ENCODE measurements around the gene DDX47.
"Not testable (repeated sequence)": the region's sequence is repeated elsewhere in the genome, so short reads cannot be mapped to it uniquely, and the experiment has no call there.

Gene DDX47

GRCh38 chr12:12822886-12823285 is 9.7 kb downstream of the DDX47 start:
- no peak for DNase-seq (ENCODE audit: low spot score)

GRCh38 chr12:12823300-12823699 is 10.2 kb downstream of the DDX47 start:
- no peak for DNase-seq (ENCODE audit: low spot score)

- no peak for DNase-seq (ENCODE audit: low spot score)
Measured at GRCh38 chr12:12823811-12824210, 10.7 kb downstream of the DDX47 start.

GRCh38 chr12:12835378-12836146 is 22.4 kb downstream of the DDX47 start:
- DNase-seq (ENCODE audit: low spot score): no peak

- DNase-seq (ENCODE audit: low spot score): no peak
Measured at GRCh38 chr12:12836571-12836970, 23.4 kb downstream of the DDX47 start.

GRCh38 chr12:12837025-12837812 is 24.1 kb downstream of the DDX47 start:
- DNase-seq (ENCODE audit: low spot score): peak; percentile 68

- no peak for DNase-seq (ENCODE audit: low spot score)
Measured at GRCh38 chr12:12837813-12838153, 24.6 kb downstream of the DDX47 start.

- no peak for DNase-seq (ENCODE audit: low spot score)
Measured at GRCh38 chr12:12839003-12839395, 25.9 kb downstream of the DDX47 start.

- DNase-seq (ENCODE audit: low spot score): not testable (repeated sequence)
Measured at GRCh38 chr12:12839439-12839838, 26.3 kb downstream of the DDX47 start.

GRCh38 chr12:12839873-12840579 is 26.9 kb downstream of the DDX47 start:
- no peak for DNase-seq (ENCODE audit: low spot score)

- no peak for DNase-seq (ENCODE audit: low spot score)
Measured at GRCh38 chr12:12840580-12840899, 27.4 kb downstream of the DDX47 start.

- DNase-seq (ENCODE audit: low spot score): not testable (repeated sequence)
Measured at GRCh38 chr12:12841428-12841827, 28.3 kb downstream of the DDX47 start.

- no peak for DNase-seq (ENCODE audit: low spot score)
Measured at GRCh38 chr12:12845794-12846243, 32.7 kb downstream of the DDX47 start.

GRCh38 chr12:12846780-12847179 is 33.6 kb downstream of the DDX47 start:
- not testable (repeated sequence) for DNase-seq (ENCODE audit: low spot score)

- no peak for DNase-seq (ENCODE audit: low spot score)
Measured at GRCh38 chr12:12853435-12853834, 40.3 kb downstream of the DDX47 start.

- DNase-seq (ENCODE audit: low spot score): no peak
Measured at GRCh38 chr12:12859690-12860089, 46.5 kb downstream of the DDX47 start.

GRCh38 chr12:12864243-12864642 is 51.1 kb downstream of the DDX47 start:
- DNase-seq (ENCODE audit: low spot score): no peak

GRCh38 chr12:12868477-12869235 is 55.5 kb downstream of the DDX47 start:
- DNase-seq (ENCODE audit: low spot score): no peak

- no peak for DNase-seq (ENCODE audit: low spot score)
Measured at GRCh38 chr12:12870465-12870864, 57.3 kb downstream of the DDX47 start.

GRCh38 chr12:12871587-12872138 is 58.5 kb downstream of the DDX47 start:
- no peak for DNase-seq (ENCODE audit: low spot score)

GRCh38 chr12:12872139-12872933 is 59.2 kb downstream of the DDX47 start:
- DNase-seq (ENCODE audit: low spot score): no peak
